22Rv1 (cell line): ENCODE measurements around the gene VEGFC.

Experiments
- H3K27ac ChIP-seq: fragments of 450-650 bp; 2 replicates; pipeline ENCODE4 v1.5.1; 2017
- CTCF ChIP-seq: fragments of 450-650 bp; IDR thresholded peaks from 2 replicates; pipeline ENCODE4 v1.5.1; 2017; ENCODE audit warnings: mild to moderate bottlenecking
- ZFX ChIP-seq: fragments of 450-650 bp; IDR thresholded peaks from 2 replicates; pipeline ENCODE4 v1.6.1; 2017; ENCODE audit warnings: antibody characterized with exemption, borderline replicate concordance

The VEGFC gene

GRCh38 chr4:176675810-176676209, 116.9 kb downstream of the VEGFC start:
- no peak overlapping the region for H3K27ac ChIP-seq
- TF ChIP-seq CTCF (no peak), ZFX (no peak)

GRCh38 chr4:176671532-176671931, 121.2 kb downstream of the VEGFC start:
- TF ChIP-seq CTCF: no peak
- no peak for TF ChIP-seq ZFX
- H3K27ac ChIP-seq: no peak overlapping the region

- TF ChIP-seq CTCF (no peak), ZFX (no peak)
- H3K27ac ChIP-seq: no peak overlapping the region
Measured at GRCh38 chr4:176668324-176668723, 124.4 kb downstream of the VEGFC start.

GRCh38 chr4:176664964-176665363, 127.8 kb downstream of the VEGFC start:
- TF ChIP-seq CTCF: no peak
- TF ChIP-seq ZFX: no peak
- H3K27ac ChIP-seq: no peak overlapping the region

GRCh38 chr4:176660561-176660960, 132.2 kb downstream of the VEGFC start:
- no peak overlapping the region for H3K27ac ChIP-seq
- TF ChIP-seq CTCF (0 out of 2 replicates have a peak, but pooled peaks have one; percentile 13), ZFX (no peak)

GRCh38 chr4:176656108-176656507, 136.6 kb downstream of the VEGFC start:
- H3K27ac ChIP-seq: no peak overlapping the region
- TF ChIP-seq ZFX: no peak
- no peak for TF ChIP-seq CTCF

GRCh38 chr4:176654565-176655216, 138.0 kb downstream of the VEGFC start:
- TF ChIP-seq ZFX: no peak
- TF ChIP-seq CTCF: no peak
- no peak overlapping the region for H3K27ac ChIP-seq
